A673 (cell line): ENCODE results near the gene UBXN7.

ENCODE experiments used
- CTCF ChIP-seq: fragments of 300-800, 200-600 bp; sonication (generic); conservative IDR thresholded peaks from 2 replicates; pipeline ENCODE4 v1.5.1; 2017; ENCODE audit warnings: low read depth, mild to moderate bottlenecking, antibody characterized with exemption, low read length, moderate library complexity, mixed read lengths
- EZH2 ChIP-seq: fragments of 200-600 bp; sonication (generic); IDR thresholded peaks from 2 replicates; pipeline ENCODE4 v1.6.1; 2017; ENCODE audit warnings: borderline replicate concordance, low read depth, mild to moderate bottlenecking, mixed read lengths, antibody characterized with exemption, low read length; ENCODE audit not compliant: poor library complexity, severe bottlenecking

- TF ChIP-seq EZH2 = no peak
- no peak for TF ChIP-seq CTCF
These were observed 117.6 kb downstream of the UBXN7 start for GRCh38 chr3:196314597-196314996.
